ENCODE results near the gene CRKL. TPM values are rescaled to one million over a fixed set of nuclear protein-coding genes. Genes with fewer than 3 reads are reported as not detected.

The CRKL gene
- total RNA-seq, 1 experiment from 2014 or later = 87.7 TPM

DNA sequence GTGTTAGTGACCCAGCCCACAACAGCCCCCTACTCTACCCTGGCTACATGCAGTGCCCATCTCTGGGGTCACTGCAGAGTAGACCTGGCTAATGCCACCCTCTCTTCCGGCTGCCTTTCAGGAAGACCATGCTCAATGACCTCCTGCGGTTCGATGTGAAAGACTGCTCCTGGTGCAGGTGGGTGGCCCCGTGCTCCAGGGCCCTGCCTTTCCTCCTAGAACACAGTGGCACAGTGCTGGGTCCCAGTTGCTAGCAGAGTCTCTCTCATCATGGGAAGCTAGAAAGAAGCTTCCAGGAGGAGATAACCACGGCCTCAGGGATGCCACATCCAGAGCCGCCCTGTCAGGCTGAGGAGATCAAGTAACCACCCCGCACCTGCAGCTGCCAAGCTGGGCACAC, 68.5 kb downstream of the CRKL start:
- Histone ChIP-seq H3K79me2 (ENCODE audit: insufficient read depth, low read length) (peaks cover 24% of the 10 kb centered on the region), H3K27me3 (ENCODE audit: insufficient read depth, low read length) (no peaks in the 10 kb centered on the region), H2AFZ (ENCODE audit: low read depth, low read length, poor library complexity, severe bottlenecking) (no peak overlapping the region), H3K4me2 (ENCODE audit: low read length) (no peak overlapping the region), H3K9me2 (ENCODE audit: insufficient read depth) (no peaks in the 10 kb centered on the region), H3K9me3 (ENCODE audit: control insufficient read depth in 1 of 2, insufficient read depth in 1 of 2, low read depth in 1 of 2, low read length in 2 of 2) (no peaks in the 10 kb centered on the region), H3K9ac (ENCODE audit: low read length) (no peak overlapping the region), H3K4me1 (ENCODE audit: control insufficient read depth in 1 of 2, insufficient read depth in 2 of 2, low read length in 2 of 2) (peaks cover 6 to 17% of the 10 kb centered on the region in 2 experiments; a peak in 2 of 4 replicates), H3K4me3 (replicated peaks in 1 of 2; ENCODE audit: low read depth in 1 of 2, low read length in 2 of 2) (no peak overlapping the region), H4K20me1 (ENCODE audit: insufficient read depth) (no peaks in the 10 kb centered on the region), H3K27ac (ENCODE audit: low read depth, low read length) (no peak overlapping the region), H3K36me3 (ENCODE audit: control insufficient read depth in 1 of 2, insufficient read depth in 2 of 2, low read length in 2 of 2) (peaks cover 4 to 9% of the 10 kb centered on the region in 2 experiments; a peak in 1 of 4 replicates)
- intact Hi-C loops (cut with micrococcal nuclease) = no loop called here
- no peak for ATAC-seq
- ChIA-PET CTCF (no interaction called here), RAD21 (ENCODE audit: low non-redundant PET in 1 of 2, low total read pairs in 2 of 2, uncharacterized antibody in 2 of 2, unreplicated experiment in 2 of 2) (no interaction called here), POLR2A (no interaction called here)
- no peak for DNase-seq (ENCODE audit: low read depth, low spot score)
- BruUV-seq (replicated peaks) = no TSS peak
- TF ChIP-seq SRF (IDR thresholded peaks at IDR 0.05; ENCODE audit: low read depth) = no peak
- TF ChIP-seq, protein P1, sequence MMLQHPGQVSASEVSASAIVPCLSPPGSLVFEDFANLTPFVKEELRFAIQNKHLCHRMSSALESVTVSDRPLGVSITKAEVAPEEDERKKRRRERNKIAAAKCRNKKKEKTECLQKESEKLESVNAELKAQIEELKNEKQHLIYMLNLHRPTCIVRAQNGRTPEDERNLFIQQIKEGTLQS (IDR thresholded peaks at IDR 0.05) = no peak
- no peak for TF ChIP-seq JUND (IDR thresholded peaks at IDR 0.05)
- TF ChIP-seq SIN3A (IDR thresholded peaks at IDR 0.05; ENCODE audit: low read depth) = no peak
- TF ChIP-seq FOSL1 (IDR thresholded peaks at IDR 0.05; ENCODE audit: low read depth) = no peak
- no peak for TF ChIP-seq POLR2AphosphoS5 (IDR thresholded peaks at IDR 0.05; ENCODE audit: low read depth, low read length)
- TF ChIP-seq, protein P2, sequence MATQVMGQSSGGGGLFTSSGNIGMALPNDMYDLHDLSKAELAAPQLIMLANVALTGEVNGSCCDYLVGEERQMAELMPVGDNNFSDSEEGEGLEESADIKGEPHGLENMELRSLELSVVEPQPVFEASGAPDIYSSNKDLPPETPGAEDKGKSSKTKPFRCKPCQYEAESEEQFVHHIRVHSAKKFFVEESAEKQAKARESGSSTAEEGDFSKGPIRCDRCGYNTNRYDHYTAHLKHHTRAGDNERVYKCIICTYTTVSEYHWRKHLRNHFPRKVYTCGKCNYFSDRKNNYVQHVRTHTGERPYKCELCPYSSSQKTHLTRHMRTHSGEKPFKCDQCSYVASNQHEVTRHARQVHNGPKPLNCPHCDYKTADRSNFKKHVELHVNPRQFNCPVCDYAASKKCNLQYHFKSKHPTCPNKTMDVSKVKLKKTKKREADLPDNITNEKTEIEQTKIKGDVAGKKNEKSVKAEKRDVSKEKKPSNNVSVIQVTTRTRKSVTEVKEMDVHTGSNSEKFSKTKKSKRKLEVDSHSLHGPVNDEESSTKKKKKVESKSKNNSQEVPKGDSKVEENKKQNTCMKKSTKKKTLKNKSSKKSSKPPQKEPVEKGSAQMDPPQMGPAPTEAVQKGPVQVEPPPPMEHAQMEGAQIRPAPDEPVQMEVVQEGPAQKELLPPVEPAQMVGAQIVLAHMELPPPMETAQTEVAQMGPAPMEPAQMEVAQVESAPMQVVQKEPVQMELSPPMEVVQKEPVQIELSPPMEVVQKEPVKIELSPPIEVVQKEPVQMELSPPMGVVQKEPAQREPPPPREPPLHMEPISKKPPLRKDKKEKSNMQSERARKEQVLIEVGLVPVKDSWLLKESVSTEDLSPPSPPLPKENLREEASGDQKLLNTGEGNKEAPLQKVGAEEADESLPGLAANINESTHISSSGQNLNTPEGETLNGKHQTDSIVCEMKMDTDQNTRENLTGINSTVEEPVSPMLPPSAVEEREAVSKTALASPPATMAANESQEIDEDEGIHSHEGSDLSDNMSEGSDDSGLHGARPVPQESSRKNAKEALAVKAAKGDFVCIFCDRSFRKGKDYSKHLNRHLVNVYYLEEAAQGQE (IDR thresholded peaks at IDR 0.05; ENCODE audit: low read depth) = no peak
- no peak for TF ChIP-seq CBX3 (IDR thresholded peaks at IDR 0.05; ENCODE audit: low read depth)
- no peak for TF ChIP-seq EZH2 (IDR thresholded peaks at IDR 0.05)
- TF ChIP-seq EGR1 (IDR thresholded peaks at IDR 0.05; ENCODE audit: low read depth) = no peak

Data from HCT116 (cell line).